IPS-NIHi11 (cell line): ENCODE results near the gene CARMIL1.
A peak's percentile ranks its signal among the peaks of the same experiment; 100 is the strongest.
"Not testable (repeated sequence)": the region's sequence is repeated elsewhere in the genome, so short reads cannot be mapped to it uniquely, and the experiment has no call there.

Experiments used
- DNase-seq: peaks from one replicate; pipeline ENCODE4 v3.0.0; 2012; ENCODE audit warnings: mixed read lengths, low spot score

The CARMIL1 gene

GRCh38 chr6:25576919-25577318 lies 297.7 kb downstream of the CARMIL1 start:
- no peak for DNase-seq

- no peak for DNase-seq
Measured at GRCh38 chr6:25578538-25578937, 299.4 kb downstream of the CARMIL1 start.

GRCh38 chr6:25579391-25579883 lies 300.3 kb downstream of the CARMIL1 start:
- DNase-seq: no peak

GRCh38 chr6:25579902-25580495 lies 300.8 kb downstream of the CARMIL1 start:
- DNase-seq: no peak

- DNase-seq: no peak
Measured at GRCh38 chr6:25582101-25582500, 302.9 kb downstream of the CARMIL1 start.

GRCh38 chr6:25583099-25583498 lies 303.9 kb downstream of the CARMIL1 start:
- DNase-seq: no peak

GRCh38 chr6:25583906-25584305 lies 304.7 kb downstream of the CARMIL1 start:
- DNase-seq: no peak

GRCh38 chr6:25585225-25585624 lies 306.1 kb downstream of the CARMIL1 start:
- no peak for DNase-seq

GRCh38 chr6:25586119-25586518 lies 306.9 kb downstream of the CARMIL1 start:
- not testable (repeated sequence) for DNase-seq

GRCh38 chr6:25586927-25587326 lies 307.8 kb downstream of the CARMIL1 start:
- DNase-seq: no peak

- DNase-seq: no peak
Measured at GRCh38 chr6:25590986-25591385, 311.8 kb downstream of the CARMIL1 start.

GRCh38 chr6:25596928-25597818 lies 318.0 kb downstream of the CARMIL1 start:
- DNase-seq: no peak

- no peak for DNase-seq
Measured at GRCh38 chr6:25599516-25600085, 320.4 kb downstream of the CARMIL1 start.

- DNase-seq: peak; percentile 33
Measured at GRCh38 chr6:25601800-25602673, 322.9 kb downstream of the CARMIL1 start.

GRCh38 chr6:25602674-25602982 lies 323.5 kb downstream of the CARMIL1 start:
- no peak for DNase-seq

- DNase-seq: no peak
Measured at GRCh38 chr6:25603251-25603650, 324.1 kb downstream of the CARMIL1 start.

GRCh38 chr6:25606151-25606550 lies 327.0 kb downstream of the CARMIL1 start:
- DNase-seq: no peak

GRCh38 chr6:25608558-25609174 lies 329.5 kb downstream of the CARMIL1 start:
- no peak for DNase-seq

GRCh38 chr6:25612666-25613065 lies 333.5 kb downstream of the CARMIL1 start:
- no peak for DNase-seq

GRCh38 chr6:25613415-25613814 lies 334.2 kb downstream of the CARMIL1 start:
- no peak for DNase-seq

- no peak for DNase-seq
Measured at GRCh38 chr6:25614052-25614451, 334.9 kb downstream of the CARMIL1 start.

GRCh38 chr6:25615471-25615870 lies 336.3 kb downstream of the CARMIL1 start:
- no peak for DNase-seq
